HUES64 (cell line): ENCODE results near the gene KLHL13. TPM values are rescaled to one million over a fixed set of nuclear protein-coding genes. Genes with fewer than 3 reads are reported as not detected.
"Not testable (repeated sequence)": the region's sequence is repeated elsewhere in the genome, so short reads cannot be mapped to it uniquely, and the experiment has no call there.

Experiments
- H3K27ac ChIP-seq: 2 replicates; pipeline ENCODE4 v1.7.0; 2013; ENCODE audit warnings: low read depth, low read length, inconsistent platforms
- H3K27me3 ChIP-seq: 2 replicates; pipeline ENCODE4 v1.6.1; 2013; ENCODE audit warnings: mild to moderate bottlenecking, low read length; ENCODE audit not compliant: insufficient read depth
- H3K36me3 ChIP-seq: 2 replicates; pipeline ENCODE4 v1.6.1; 2013; ENCODE audit warnings: mild to moderate bottlenecking, low read length; ENCODE audit not compliant: insufficient read depth
- H3K4me1 ChIP-seq: 2 replicates; pipeline ENCODE4 v1.6.1; 2013; ENCODE audit warnings: mild to moderate bottlenecking, low read length, moderate library complexity; ENCODE audit not compliant: insufficient read depth
- H3K4me3 ChIP-seq: 2 replicates; pipeline ENCODE4 v1.5.1; 2013; ENCODE audit warnings: mild to moderate bottlenecking, low read length, moderate library complexity
- H3K9ac ChIP-seq: 2 replicates; pipeline ENCODE4 v1.6.1; 2013; ENCODE audit warnings: mild to moderate bottlenecking, low read depth, low read length
- H3K9me3 ChIP-seq: 2 replicates; pipeline ENCODE4 v1.6.1; 2013; ENCODE audit warnings: low read depth, low read length; ENCODE audit not compliant: insufficient read depth
- WGBS: fragments of 150-250, 120-280 bp; methylation state at CpG from one replicate; pipeline ENCODE4 v1.1.7; 2013; ENCODE audit warnings: missing lambda C conversion rate; 5-methylcytosine and 5-hydroxymethylcytosine counted together
- polyA plus RNA-seq, 2 experiments: library from polyadenylated mRNA; stranded (reverse); fragments of 50-300 nt; gene quantifications; one replicate each; pipeline ENCODE4 v1.2.3, GENCODE V29; 2013

KLHL13 gene
- polyA plus RNA-seq (2013, experiment 1 of 2) = 8.7 TPM
- polyA plus RNA-seq (2013, experiment 2 of 2) = 11.2 TPM

DNA sequence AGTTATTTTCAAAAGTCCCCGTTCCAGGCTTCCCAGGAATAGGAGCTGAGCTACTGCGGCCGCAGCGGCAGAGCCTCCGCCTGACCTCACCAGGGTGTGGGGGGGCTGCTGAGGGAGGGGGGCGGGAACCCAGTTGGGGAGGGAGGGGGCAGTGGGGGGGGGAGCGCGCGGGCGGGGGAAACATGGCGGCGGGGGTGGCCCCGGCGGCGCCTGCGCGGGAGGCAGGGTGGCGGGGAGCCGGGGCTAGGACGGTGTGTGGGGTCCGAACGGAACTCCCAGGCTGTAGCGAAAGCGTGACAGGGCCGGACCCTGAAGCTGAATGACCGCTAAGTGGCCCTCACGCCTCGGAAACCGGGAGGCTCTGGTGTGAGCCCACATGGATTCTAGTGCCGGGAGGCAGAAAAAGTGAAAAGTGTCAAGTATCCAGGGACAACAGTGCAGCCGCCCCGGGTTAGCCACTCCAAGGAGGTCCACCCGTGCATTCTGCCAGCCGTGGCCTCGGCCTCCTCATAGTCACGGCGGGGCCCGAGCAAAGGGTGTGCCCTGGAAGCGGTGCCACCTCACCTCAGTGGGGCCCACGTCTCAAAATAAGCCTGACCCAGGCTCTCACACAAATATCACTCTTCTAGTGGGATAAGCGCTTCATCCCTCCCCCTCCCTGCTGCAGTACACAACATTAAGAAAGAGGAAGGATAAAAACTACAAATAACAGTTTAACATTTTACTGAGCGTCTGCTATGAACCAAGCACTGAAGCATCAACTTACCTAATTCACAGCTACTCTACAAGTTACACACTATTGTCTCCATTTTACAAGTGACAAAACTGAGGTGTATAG, at the start of gene KLHL13:
Gene KLHL13, minus strand, starts transcription at position 98 of the 838 bp plus-strand sequence. CDS start 88,337 bp downstream, outside the sequence.
- H3K4me1 ChIP-seq = no peaks in the 10 kb centered on the region
- 3% methylated on average over 33 of the region's 42 CpGs for WGBS
- H3K9ac ChIP-seq = peak within 1 kb of the TSS; percentile 76
- H3K27me3 ChIP-seq = peaks cover 17% of the 10 kb centered on the region
- H3K27ac ChIP-seq = no peak within 1 kb of the TSS
- H3K36me3 ChIP-seq = no peaks in the 10 kb centered on the region
- H3K4me3 ChIP-seq = peak within 1 kb of the TSS; percentile 85
- no peaks in the 10 kb centered on the region for H3K9me3 ChIP-seq

GRCh38 chrX:118164138-118164537, 47.5 kb upstream of the KLHL13 start:
- Histone ChIP-seq H3K9ac (no peak overlapping the region), H3K4me3 (no peak overlapping the region), H3K27me3 (no peaks in the 10 kb centered on the region), H3K4me1 (no peaks in the 10 kb centered on the region), H3K9me3 (no peaks in the 10 kb centered on the region), H3K36me3 (no peaks in the 10 kb centered on the region), H3K27ac (no peak overlapping the region)
- WGBS = 100% methylated on average over 1 of the region's 1 CpG

GRCh38 chrX:118156953-118157608, 40.5 kb upstream of the KLHL13 start:
- Histone ChIP-seq H3K9ac (no peak overlapping the region), H3K4me1 (no peaks in the 10 kb centered on the region), H3K36me3 (no peaks in the 10 kb centered on the region), H3K27ac (no peak overlapping the region), H3K4me3 (no peak overlapping the region), H3K9me3 (no peaks in the 10 kb centered on the region), H3K27me3 (no peaks in the 10 kb centered on the region)
- 91% methylated on average over 7 of the region's 7 CpGs for whole genome bisulfite sequencing

- H3K36me3 ChIP-seq = no peaks in the 10 kb centered on the region
- no peaks in the 10 kb centered on the region for H3K4me1 ChIP-seq
- no peak overlapping the region for H3K4me3 ChIP-seq
- H3K27me3 ChIP-seq = no peaks in the 10 kb centered on the region
- no peak overlapping the region for H3K9ac ChIP-seq
- WGBS = 96% methylated on average over 4 of the region's 6 CpGs
- no peaks in the 10 kb centered on the region for H3K9me3 ChIP-seq
- H3K27ac ChIP-seq = no peak overlapping the region
Observed at GRCh38 chrX:118156254-118156952, 39.8 kb upstream of the KLHL13 start.

- Histone ChIP-seq H3K4me1 (no peaks in the 10 kb centered on the region), H3K4me3 (no peak overlapping the region), H3K27me3 (no peaks in the 10 kb centered on the region), H3K27ac (no peak overlapping the region), H3K36me3 (no peaks in the 10 kb centered on the region), H3K9me3 (no peaks in the 10 kb centered on the region), H3K9ac (no peak overlapping the region)
- WGBS = 85% methylated on average over 1 of the region's 1 CpG
Observed at GRCh38 chrX:118153270-118153669, 36.7 kb upstream of the KLHL13 start.

DNA sequence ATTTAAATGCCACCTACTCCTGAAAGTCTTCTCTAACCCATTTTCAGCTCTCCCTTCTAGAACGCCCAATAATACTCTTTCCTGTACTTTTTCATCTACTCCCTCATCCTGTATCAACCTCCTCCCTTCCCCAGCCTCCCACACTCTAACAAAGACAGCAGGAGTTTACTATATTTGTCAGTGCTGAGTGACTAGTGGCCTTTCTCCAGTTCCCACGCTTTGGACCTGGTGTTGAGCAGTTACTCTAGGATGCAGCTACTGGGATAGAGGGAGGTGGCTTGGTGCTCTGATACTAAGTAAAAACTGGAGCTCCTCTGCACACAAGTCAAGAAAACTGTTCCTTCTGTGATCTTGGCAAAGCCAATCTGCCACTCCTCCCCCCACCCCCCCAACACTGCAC, 36.1 kb upstream of the KLHL13 start:
- 87% methylated on average over 2 of the region's 2 CpGs for WGBS
- Histone ChIP-seq H3K27me3 (no peaks in the 10 kb centered on the region), H3K9ac (no peak overlapping the region), H3K27ac (no peak overlapping the region), H3K36me3 (no peaks in the 10 kb centered on the region), H3K4me3 (no peak overlapping the region), H3K9me3 (no peaks in the 10 kb centered on the region), H3K4me1 (no peaks in the 10 kb centered on the region)

DNA sequence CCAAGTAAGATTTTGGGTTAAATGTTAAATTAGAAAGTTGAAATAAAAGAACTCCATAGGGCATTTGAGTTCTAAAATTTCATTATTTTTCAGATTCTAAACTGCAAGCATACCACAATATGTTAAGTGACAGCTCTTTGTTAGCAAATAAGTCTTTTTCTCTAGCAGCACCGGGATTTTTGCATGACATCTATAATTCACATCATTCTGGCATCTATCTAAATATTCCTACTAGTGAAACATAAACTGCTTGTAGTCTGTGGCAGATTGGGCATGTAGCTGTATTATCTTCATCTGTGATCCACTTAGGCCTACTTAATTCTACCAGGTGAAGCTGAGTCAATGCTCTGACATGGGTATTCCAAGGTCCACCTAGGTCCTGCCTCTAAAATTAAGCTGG, 32.1 kb upstream of the KLHL13 start:
- 100% methylated on average over 1 of the region's 1 CpG for WGBS

GRCh38 chrX:118147771-118148170, 31.2 kb upstream of the KLHL13 start:
- H3K27me3 ChIP-seq, H3K4me3 ChIP-seq, H3K27ac ChIP-seq, H3K4me1 ChIP-seq, H3K36me3 ChIP-seq, H3K9ac ChIP-seq, H3K9me3 ChIP-seq: not testable (repeated sequence)
- WGBS = 92% methylated on average over 2 of the region's 3 CpGs

More for the DNA sequence above, 32.1 kb upstream of the KLHL13 start:
- no peak overlapping the region for H3K4me3 ChIP-seq
- no peaks in the 10 kb centered on the region for H3K27me3 ChIP-seq
- H3K9ac ChIP-seq = no peak overlapping the region
- no peaks in the 10 kb centered on the region for H3K9me3 ChIP-seq
- no peaks in the 10 kb centered on the region for H3K36me3 ChIP-seq
- H3K4me1 ChIP-seq = no peaks in the 10 kb centered on the region
- no peak overlapping the region for H3K27ac ChIP-seq

- Histone ChIP-seq H3K9me3 (no peaks in the 10 kb centered on the region), H3K36me3 (no peaks in the 10 kb centered on the region), H3K27ac (no peak overlapping the region), H3K4me3 (no peak overlapping the region), H3K27me3 (no peaks in the 10 kb centered on the region), H3K9ac (no peak overlapping the region), H3K4me1 (no peaks in the 10 kb centered on the region)
- no CpG with 5 or more reads among the region's 3 CpGs for WGBS
Observed at GRCh38 chrX:118143578-118143977, 27.0 kb upstream of the KLHL13 start.

DNA sequence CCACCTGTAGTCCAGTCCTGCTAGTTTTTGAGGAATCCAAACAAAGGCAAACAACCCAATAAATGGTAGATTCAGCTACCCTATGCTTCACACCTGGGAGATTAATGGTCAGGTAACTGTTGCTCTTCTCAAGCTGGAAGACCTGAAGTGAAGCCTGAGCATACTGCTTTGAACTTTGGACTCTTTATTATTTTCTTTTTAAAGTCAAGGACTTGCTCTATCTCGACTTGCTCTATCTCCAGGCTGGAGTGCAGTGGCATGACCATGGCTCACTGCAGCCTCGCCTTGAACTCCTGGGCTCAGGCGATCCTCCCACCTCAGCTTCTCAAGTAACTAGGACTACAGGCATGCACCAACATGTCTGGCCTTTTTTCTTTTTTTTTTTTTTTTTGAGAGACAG, 14.7 kb upstream of the KLHL13 start:
- H3K4me3 ChIP-seq = no peak overlapping the region
- no peaks in the 10 kb centered on the region for H3K27me3 ChIP-seq
- H3K9ac ChIP-seq = no peak overlapping the region
- H3K4me1 ChIP-seq = no peaks in the 10 kb centered on the region
- no peaks in the 10 kb centered on the region for H3K9me3 ChIP-seq
- WGBS = 93% methylated on average over 3 of the region's 3 CpGs
- no peaks in the 10 kb centered on the region for H3K36me3 ChIP-seq
- no peak overlapping the region for H3K27ac ChIP-seq

- H3K9ac ChIP-seq = no peak overlapping the region
- no peak overlapping the region for H3K27ac ChIP-seq
- H3K4me1 ChIP-seq = no peaks in the 10 kb centered on the region
- no peaks in the 10 kb centered on the region for H3K36me3 ChIP-seq
- no peak overlapping the region for H3K4me3 ChIP-seq
- H3K9me3 ChIP-seq = no peaks in the 10 kb centered on the region
- no peaks in the 10 kb centered on the region for H3K27me3 ChIP-seq
Observed at GRCh38 chrX:118129681-118130080, 13.1 kb upstream of the KLHL13 start.
